ENCODE measurements around the gene IGFN1.

IGFN1 gene

GRCh38 chr1:201178718-201179117 is 11.9 kb upstream of the IGFN1 start:
- DNase-seq (ENCODE audit: low read depth), result no peak
- H3K4me3 ChIP-seq (ENCODE audit: low read length), result no peak overlapping the region
- TF ChIP-seq CTCF (IDR thresholded peaks at IDR 0.05; ENCODE audit: insufficient read depth, low read depth, low read length, missing control alignments), result no peak

- TF ChIP-seq CTCF (IDR thresholded peaks at IDR 0.05; ENCODE audit: insufficient read depth, low read depth, low read length, missing control alignments), result no peak
- no peak for DNase-seq (ENCODE audit: low read depth)
- no peak overlapping the region for H3K4me3 ChIP-seq (ENCODE audit: low read length)
These were observed 10.5 kb upstream of the IGFN1 start for GRCh38 chr1:201180141-201180540.

GRCh38 chr1:201180901-201181300 is 9.7 kb upstream of the IGFN1 start:
- H3K4me3 ChIP-seq (ENCODE audit: low read length), result no peak overlapping the region
- TF ChIP-seq CTCF (IDR thresholded peaks at IDR 0.05; ENCODE audit: insufficient read depth, low read depth, low read length, missing control alignments), result no peak
- no peak for DNase-seq (ENCODE audit: low read depth)

- H3K4me3 ChIP-seq (ENCODE audit: low read length), result no peak overlapping the region
- TF ChIP-seq CTCF (IDR thresholded peaks at IDR 0.05; ENCODE audit: insufficient read depth, low read depth, low read length, missing control alignments), result no peak
- no peak for DNase-seq (ENCODE audit: low read depth)
These were observed 9.3 kb upstream of the IGFN1 start for GRCh38 chr1:201181323-201181722.

GRCh38 chr1:201181726-201182125 is 8.9 kb upstream of the IGFN1 start:
- no peak for DNase-seq (ENCODE audit: low read depth)
- TF ChIP-seq CTCF (IDR thresholded peaks at IDR 0.05; ENCODE audit: insufficient read depth, low read depth, low read length, missing control alignments), result no peak

GRCh38 chr1:201183209-201183608 is 7.4 kb upstream of the IGFN1 start:
- H3K4me3 ChIP-seq (ENCODE audit: low read length), result no peak overlapping the region
- TF ChIP-seq CTCF (IDR thresholded peaks at IDR 0.05; ENCODE audit: insufficient read depth, low read depth, low read length, missing control alignments), result no peak
- peak; percentile 25 for DNase-seq (ENCODE audit: low read depth)

More at GRCh38 chr1:201181726-201182125, 8.9 kb upstream of the IGFN1 start:
- H3K4me3 ChIP-seq (ENCODE audit: low read length), result no peak overlapping the region

GRCh38 chr1:201183753-201184152 is 6.9 kb upstream of the IGFN1 start:
- DNase-seq (ENCODE audit: low read depth), result no peak
- no peak overlapping the region for H3K4me3 ChIP-seq (ENCODE audit: low read length)
- no peak for TF ChIP-seq CTCF (IDR thresholded peaks at IDR 0.05; ENCODE audit: insufficient read depth, low read depth, low read length, missing control alignments)
